ENCODE results near the gene LRIF1. TPM values are rescaled to one million over a fixed set of nuclear protein-coding genes. Genes with fewer than 3 reads are reported as not detected.
"Not testable (repeated sequence)": the region's sequence is repeated elsewhere in the genome, so short reads cannot be mapped to it uniquely, and the experiment has no call there.

The LRIF1 gene
- total and polyA plus RNA-seq, 8 donors = 1.9 to 5.4 (median 3.1) TPM

DNA sequence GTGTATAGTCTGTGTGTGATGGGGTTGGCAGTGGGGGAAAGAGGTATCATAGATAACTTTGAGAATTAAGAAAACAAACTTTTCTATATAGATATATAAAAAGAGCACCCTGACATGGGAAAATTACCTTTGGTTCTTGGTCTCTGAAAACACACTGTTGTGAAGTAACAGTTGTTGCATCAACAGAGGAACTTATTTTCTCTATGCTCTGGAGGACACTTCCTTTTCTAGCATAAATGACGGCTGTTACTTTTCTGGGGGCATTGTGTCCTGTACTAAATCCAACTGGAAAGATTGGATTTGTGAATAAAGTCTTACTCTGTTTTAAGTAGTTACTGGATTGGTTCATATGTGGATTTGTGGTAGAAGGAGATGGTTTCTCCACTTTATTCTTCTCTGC, 12.6 kb downstream of the LRIF1 start:
- intact Hi-C loops (cut with DNase I) = no loop called here
- WGBS, 2 donors = 93 to 94% methylated on average over 1 of the region's 1 CpG
- DNase-seq (no peak), FAIRE-seq (no peak), ATAC-seq (no peak)
- Histone ChIP-seq H3K27ac (no peak overlapping the region), H3K4me3 (no peak overlapping the region), H3K4me1 (no peaks in the 10 kb centered on the region), H3K36me3 (peaks cover 0 to 11% (median 0%) of the 10 kb centered on the region in 3 donors), H3K9me3 (no peaks in the 10 kb centered on the region), H3K27me3 (no peaks in the 10 kb centered on the region)
- TF ChIP-seq, protein P1, sequence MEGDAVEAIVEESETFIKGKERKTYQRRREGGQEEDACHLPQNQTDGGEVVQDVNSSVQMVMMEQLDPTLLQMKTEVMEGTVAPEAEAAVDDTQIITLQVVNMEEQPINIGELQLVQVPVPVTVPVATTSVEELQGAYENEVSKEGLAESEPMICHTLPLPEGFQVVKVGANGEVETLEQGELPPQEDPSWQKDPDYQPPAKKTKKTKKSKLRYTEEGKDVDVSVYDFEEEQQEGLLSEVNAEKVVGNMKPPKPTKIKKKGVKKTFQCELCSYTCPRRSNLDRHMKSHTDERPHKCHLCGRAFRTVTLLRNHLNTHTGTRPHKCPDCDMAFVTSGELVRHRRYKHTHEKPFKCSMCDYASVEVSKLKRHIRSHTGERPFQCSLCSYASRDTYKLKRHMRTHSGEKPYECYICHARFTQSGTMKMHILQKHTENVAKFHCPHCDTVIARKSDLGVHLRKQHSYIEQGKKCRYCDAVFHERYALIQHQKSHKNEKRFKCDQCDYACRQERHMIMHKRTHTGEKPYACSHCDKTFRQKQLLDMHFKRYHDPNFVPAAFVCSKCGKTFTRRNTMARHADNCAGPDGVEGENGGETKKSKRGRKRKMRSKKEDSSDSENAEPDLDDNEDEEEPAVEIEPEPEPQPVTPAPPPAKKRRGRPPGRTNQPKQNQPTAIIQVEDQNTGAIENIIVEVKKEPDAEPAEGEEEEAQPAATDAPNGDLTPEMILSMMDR (IDR thresholded peaks at IDR 0.05) = no peak

DNA sequence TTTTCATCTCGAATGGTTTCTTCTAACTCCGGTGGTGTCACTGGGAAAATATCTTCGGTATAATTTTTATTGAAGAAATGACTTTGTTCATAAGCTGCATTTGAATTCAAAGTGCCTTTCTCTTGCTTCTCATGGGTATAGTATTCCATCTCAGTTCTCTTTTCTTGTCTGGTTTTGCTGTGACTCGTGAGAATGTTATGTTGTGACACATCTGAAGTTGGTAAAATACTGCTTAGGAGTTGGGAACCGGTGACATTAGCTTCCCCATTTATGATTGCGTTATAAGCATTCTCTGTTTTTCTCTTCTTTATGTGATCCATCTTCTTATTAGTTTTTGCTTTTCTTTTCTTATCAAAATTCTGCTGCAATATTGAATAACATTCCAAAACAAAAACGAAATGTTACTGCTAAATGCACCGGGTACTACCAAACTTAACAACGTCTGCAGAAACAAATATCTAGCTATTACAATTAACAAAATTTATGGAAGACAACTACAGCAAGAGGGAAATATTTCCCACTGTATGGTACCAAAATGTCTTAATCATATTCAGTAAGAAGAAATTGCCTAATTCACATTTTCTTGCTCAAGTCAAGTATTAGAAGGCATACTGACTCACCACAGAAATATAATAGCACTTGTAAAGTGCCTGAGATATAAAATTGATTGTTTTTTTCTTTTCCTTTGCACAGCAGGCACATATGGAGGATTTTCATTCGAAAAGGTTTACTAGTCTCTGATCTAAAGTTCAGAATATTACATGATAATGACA, 15.5 kb downstream of the LRIF1 start:
- TF ChIP-seq, protein P1 (IDR thresholded peaks at IDR 0.05) = no peak
- ATAC-seq (no peak), DNase-seq (no peak), FAIRE-seq (no peak)
- Histone ChIP-seq H3K36me3 (peaks cover 0 to 11% (median 0%) of the 10 kb centered on the region in 3 donors), H3K27ac (no peak overlapping the region), H3K4me1 (no peaks in the 10 kb centered on the region), H3K4me3 (no peak overlapping the region), H3K9me3 (no peaks in the 10 kb centered on the region), H3K27me3 (no peaks in the 10 kb centered on the region)
- intact Hi-C loops (cut with DNase I) = no loop called here
- 97 to 99% methylated on average over 10 of the region's 10 CpGs for WGBS, 2 donors

DNA sequence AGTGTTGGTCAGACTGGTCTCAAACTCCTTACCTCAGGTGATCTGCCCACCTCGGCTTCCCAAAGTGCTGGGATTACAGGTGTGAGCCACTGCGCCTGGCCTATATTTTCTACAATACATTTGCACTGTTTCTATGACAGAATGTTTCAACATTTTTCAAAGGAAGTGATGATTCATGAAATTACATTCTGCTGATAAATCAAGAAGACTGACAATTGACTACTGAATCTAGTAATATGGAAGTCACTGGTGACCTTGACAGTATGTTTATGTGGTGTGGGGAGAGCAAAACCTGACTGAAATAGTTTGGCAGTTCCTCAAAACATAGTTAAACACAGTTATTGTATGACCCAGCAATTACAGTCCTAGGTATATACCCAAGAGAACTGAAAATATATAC, 18.1 kb downstream of the LRIF1 start:
- FAIRE-seq (no peak), ATAC-seq (no peak), DNase-seq (no peak)
- H3K36me3 ChIP-seq = peaks cover 0 to 7% (median 0%) of the 10 kb centered on the region in 3 donors
- H3K9me3 ChIP-seq = no peaks in the 10 kb centered on the region
- H3K27me3 ChIP-seq = no peaks in the 10 kb centered on the region
- H3K4me1 ChIP-seq = no peaks in the 10 kb centered on the region
- intact Hi-C loops (cut with DNase I) = no loop called here
- TF ChIP-seq, protein P1 (IDR thresholded peaks at IDR 0.05) = no peak
- no peak overlapping the region for H3K27ac ChIP-seq
- no peak overlapping the region for H3K4me3 ChIP-seq
- WGBS, 2 donors = 97 to 98% methylated on average over 2 of the region's 2 CpGs

DNA sequence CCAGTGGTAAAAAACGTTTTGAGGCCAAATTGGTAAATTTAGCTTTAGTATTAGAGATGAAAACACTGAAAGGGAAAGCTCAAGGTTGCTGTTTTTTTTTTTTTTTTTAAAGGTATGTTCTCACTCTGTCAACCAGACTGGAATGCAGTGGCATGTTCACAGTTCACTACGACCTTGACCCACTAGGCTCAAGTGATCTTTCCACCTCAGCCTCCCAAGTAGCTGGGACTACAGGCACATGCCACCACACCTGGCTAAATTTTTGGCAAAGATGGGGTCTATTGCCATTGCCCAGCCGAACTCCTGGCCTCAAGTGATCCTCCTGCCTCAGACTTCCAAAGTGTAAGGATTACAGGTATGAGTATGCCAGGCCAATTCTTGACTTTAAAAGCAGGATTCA, 18.9 kb downstream of the LRIF1 start:
- ATAC-seq = no peak
- Histone ChIP-seq H3K4me1 (no peaks in the 10 kb centered on the region), H3K9me3 (no peaks in the 10 kb centered on the region), H3K27ac (no peak overlapping the region), H3K4me3 (no peak overlapping the region), H3K27me3 (no peaks in the 10 kb centered on the region), H3K36me3 (peaks cover 0 to 7% (median 0%) of the 10 kb centered on the region in 3 donors)
- FAIRE-seq = no peak
- no peak for DNase-seq
- TF ChIP-seq, protein P1 (IDR thresholded peaks at IDR 0.05) = no peak
- 57 to 70% methylated on average over 3 of the region's 3 CpGs for WGBS, 2 donors
- intact Hi-C loops (cut with DNase I) = no loop called here

DNA sequence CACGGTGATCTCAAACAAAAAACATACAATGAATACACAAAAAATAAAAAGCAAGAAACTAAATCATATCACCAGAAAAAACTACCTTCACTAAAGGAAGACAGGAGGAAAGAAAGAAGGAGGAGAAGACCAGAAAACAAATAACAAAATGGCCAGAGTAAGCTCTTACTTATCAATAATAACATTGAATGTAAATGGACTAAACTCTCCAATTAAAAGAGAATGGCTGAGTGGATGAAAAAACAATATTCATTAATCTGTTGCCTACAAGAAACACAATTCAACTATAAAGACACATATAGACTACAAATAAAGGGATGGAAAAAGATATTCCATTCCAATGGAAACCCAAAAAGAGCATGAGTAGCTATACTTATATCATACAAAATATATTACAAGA, 27.2 kb downstream of the LRIF1 start:
- 77 to 78% methylated on average over 1 of the region's 1 CpG for WGBS, 2 donors

DNA sequence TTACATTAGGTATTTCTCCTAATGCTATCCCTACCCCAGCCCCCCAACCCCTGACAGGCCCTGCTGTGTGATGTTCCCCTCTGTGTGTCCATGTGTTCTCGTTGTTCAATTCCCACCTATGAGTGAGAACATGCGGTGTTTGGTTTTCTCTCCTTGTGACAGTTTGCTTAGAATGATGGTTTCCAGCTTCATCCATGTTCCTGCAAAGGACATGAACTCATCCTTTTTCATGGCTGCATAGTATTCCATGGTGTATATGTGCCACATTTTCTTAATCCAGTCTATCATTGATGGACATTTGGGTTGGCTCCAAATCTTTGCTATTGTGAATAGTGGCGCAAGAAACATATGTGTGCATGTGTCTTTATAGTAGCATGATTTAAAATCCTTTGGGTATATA, 32.6 kb downstream of the LRIF1 start:
- H3K4me1 ChIP-seq; DNase-seq; FAIRE-seq; H3K27me3 ChIP-seq; H3K9me3 ChIP-seq; intact Hi-C loops (cut with DNase I); ATAC-seq; H3K4me3 ChIP-seq; H3K36me3 ChIP-seq; H3K27ac ChIP-seq: not testable (repeated sequence)
- 77 to 80% methylated on average over 3 of the region's 3 CpGs for WGBS, 2 donors

More for the DNA sequence above, 27.2 kb downstream of the LRIF1 start:
- TF ChIP-seq, protein P1 (IDR thresholded peaks at IDR 0.05) = no peak
- Histone ChIP-seq H3K4me1 (no peaks in the 10 kb centered on the region), H3K27me3 (no peaks in the 10 kb centered on the region), H3K9me3 (no peaks in the 10 kb centered on the region), H3K4me3 (no peak overlapping the region), H3K36me3 (no peaks in the 10 kb centered on the region), H3K27ac (no peak overlapping the region)
- DNase-seq (no peak), FAIRE-seq (no peak), ATAC-seq (no peak)
- intact Hi-C loops (cut with DNase I) = no loop called here

Data from pancreas (tissue), 10 donors.